Endothelial cell (in vitro differentiated cells): ENCODE data around the gene EXT2. TPM values are rescaled to one million over a fixed set of nuclear protein-coding genes. Genes with fewer than 3 reads are reported as not detected.

Experiments
- DNase-seq: peaks from one replicate; pipeline ENCODE4 v3.0.0; 2021; ENCODE audit warnings: low spot score
- H3K27ac Mint-ChIP-seq: one replicate; pipeline ENCODE4 v1.8.0; 2021; ENCODE audit warnings: mixed read lengths, inconsistent platforms; ENCODE audit not compliant: unreplicated experiment
- H3K27me3 Mint-ChIP-seq: one replicate; pipeline ENCODE4 v1.8.0; 2021; ENCODE audit warnings: mild to moderate bottlenecking, moderate library complexity, mixed read lengths, inconsistent platforms; ENCODE audit not compliant: unreplicated experiment
- H3K36me3 Mint-ChIP-seq: one replicate; pipeline ENCODE4 v1.8.0; 2021; ENCODE audit warnings: mild to moderate bottlenecking, low read depth, mixed read lengths, inconsistent platforms; ENCODE audit not compliant: unreplicated experiment
- H3K4me1 Mint-ChIP-seq: one replicate; pipeline ENCODE4 v1.8.0; 2021; ENCODE audit warnings: mild to moderate bottlenecking, mixed read lengths, inconsistent platforms; ENCODE audit not compliant: unreplicated experiment
- H3K4me3 Mint-ChIP-seq: one replicate; pipeline ENCODE4 v1.8.0; 2021; ENCODE audit warnings: mild to moderate bottlenecking, mixed read lengths, inconsistent platforms; ENCODE audit not compliant: unreplicated experiment
- H3K9me3 Mint-ChIP-seq: one replicate; pipeline ENCODE4 v1.8.0; 2021; ENCODE audit warnings: mixed read lengths, inconsistent platforms; ENCODE audit not compliant: unreplicated experiment
- total RNA-seq: library from RNA; stranded (reverse); fragmentation: NEBNext Ultra II Directional; extraction: Animal tissue kit (Norgen Biotek cat#: 25700); gene quantifications from one replicate; pipeline ENCODE4 v1.2.1, GENCODE V29; 2021; ENCODE audit not compliant: unreplicated experiment
- TF ChIP-seq, protein P1 (sequence below): fragments of 200-600 bp; sonication (generic); IDR thresholded peaks from one replicate; pipeline ENCODE4 v1.5.0; 2021; ENCODE audit warnings: antibody characterized with exemption; ENCODE audit not compliant: unreplicated experiment

The EXT2 gene
- total RNA-seq, 1 donor from 2014 or later, result 96.8 TPM

DNA sequence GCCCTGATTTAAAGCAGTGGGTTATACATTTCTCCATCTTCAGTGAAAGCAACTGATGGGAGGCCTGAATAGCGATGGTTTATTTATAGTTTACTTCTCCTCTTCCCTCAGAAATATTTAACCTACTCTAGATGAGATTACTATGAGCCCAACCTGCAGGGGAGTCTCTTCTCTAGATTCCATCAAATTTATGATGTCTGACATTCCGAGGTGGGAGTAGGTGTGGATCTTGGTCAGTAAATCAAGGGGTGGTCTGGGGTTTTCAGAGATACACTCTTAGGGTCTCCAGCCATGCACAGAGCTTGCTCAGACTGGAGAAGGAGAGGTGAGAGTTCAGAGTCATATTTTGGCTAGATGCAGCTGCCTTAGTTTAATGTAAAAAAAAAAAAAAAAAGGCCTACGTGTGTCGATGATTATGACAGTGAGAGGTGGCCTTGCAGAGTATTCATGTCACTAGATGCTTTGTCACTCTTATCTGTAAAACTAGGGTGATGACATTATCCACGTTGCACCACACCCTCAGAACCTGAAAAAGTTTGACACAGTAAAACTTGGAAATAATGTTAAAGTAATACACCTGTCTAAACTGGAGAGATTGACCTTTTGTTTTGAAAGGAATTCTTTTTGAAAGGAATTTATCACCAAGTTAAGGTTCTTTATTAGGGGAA, 81.2 kb downstream of the EXT2 start:
- Mint-ChIP-seq H3K27ac (no peak overlapping the region), H3K4me3 (no peak overlapping the region), H3K4me1 (peaks cover 7% of the 10 kb centered on the region), H3K9me3 (no peaks in the 10 kb centered on the region), H3K27me3 (peaks cover 2% of the 10 kb centered on the region), H3K36me3 (peaks cover 4% of the 10 kb centered on the region)
- DNase-seq, result no peak
- TF ChIP-seq, protein P1, sequence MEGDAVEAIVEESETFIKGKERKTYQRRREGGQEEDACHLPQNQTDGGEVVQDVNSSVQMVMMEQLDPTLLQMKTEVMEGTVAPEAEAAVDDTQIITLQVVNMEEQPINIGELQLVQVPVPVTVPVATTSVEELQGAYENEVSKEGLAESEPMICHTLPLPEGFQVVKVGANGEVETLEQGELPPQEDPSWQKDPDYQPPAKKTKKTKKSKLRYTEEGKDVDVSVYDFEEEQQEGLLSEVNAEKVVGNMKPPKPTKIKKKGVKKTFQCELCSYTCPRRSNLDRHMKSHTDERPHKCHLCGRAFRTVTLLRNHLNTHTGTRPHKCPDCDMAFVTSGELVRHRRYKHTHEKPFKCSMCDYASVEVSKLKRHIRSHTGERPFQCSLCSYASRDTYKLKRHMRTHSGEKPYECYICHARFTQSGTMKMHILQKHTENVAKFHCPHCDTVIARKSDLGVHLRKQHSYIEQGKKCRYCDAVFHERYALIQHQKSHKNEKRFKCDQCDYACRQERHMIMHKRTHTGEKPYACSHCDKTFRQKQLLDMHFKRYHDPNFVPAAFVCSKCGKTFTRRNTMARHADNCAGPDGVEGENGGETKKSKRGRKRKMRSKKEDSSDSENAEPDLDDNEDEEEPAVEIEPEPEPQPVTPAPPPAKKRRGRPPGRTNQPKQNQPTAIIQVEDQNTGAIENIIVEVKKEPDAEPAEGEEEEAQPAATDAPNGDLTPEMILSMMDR, result no peak

DNA sequence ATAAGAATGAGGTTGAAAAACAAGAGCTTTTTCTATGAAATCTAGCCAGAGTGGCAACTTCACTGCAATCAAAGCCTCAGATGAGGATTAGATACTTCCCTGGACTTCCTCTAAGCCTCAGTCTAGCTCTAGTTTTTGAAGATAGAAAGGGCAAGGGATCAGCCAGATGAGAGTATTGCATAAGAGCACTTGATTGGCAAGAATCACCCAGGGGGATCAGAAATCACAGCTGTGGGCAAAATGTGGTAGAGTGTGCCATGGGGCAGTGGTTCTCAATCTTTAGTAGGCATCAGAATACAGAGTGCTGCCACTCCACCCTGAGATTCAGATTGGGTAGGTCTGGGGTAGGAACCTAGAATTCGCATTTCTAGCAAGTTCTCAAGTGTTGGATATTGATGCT, 82.4 kb downstream of the EXT2 start:
- H3K4me3 Mint-ChIP-seq, result no peak overlapping the region
- no peak for DNase-seq
- TF ChIP-seq, protein P1, result no peak
- H3K4me1 Mint-ChIP-seq, result peaks cover 7% of the 10 kb centered on the region
- H3K27ac Mint-ChIP-seq, result no peak overlapping the region
- peaks cover 2% of the 10 kb centered on the region for H3K27me3 Mint-ChIP-seq
- H3K9me3 Mint-ChIP-seq, result no peaks in the 10 kb centered on the region
- H3K36me3 Mint-ChIP-seq, result peaks cover 4% of the 10 kb centered on the region

DNA sequence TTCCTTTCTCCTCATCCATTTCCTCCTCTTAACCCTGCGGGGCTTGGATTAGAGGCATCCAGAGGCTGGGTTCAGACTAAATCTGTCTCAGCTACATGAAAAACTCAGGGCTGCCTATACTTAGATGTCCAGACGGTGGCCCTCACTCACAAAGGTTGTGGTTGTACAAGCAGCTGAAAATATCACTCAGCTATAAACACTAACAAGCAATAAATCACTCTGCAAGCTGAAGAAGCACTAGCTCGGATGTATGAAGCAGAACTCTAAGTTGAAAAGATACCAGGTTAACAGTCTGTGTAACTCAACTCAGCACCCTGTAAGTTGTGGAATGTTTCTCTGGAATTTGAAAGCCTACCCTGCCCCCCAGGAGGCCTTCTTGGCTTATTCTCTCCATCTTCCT, 82.9 kb downstream of the EXT2 start:
- DNase-seq, result no peak
- no peak overlapping the region for H3K4me3 Mint-ChIP-seq
- H3K36me3 Mint-ChIP-seq, result no peaks in the 10 kb centered on the region
- TF ChIP-seq, protein P1, result no peak
- peaks cover 2% of the 10 kb centered on the region for H3K27me3 Mint-ChIP-seq
- H3K27ac Mint-ChIP-seq, result no peak overlapping the region
- H3K4me1 Mint-ChIP-seq, result peaks cover 7% of the 10 kb centered on the region
- no peaks in the 10 kb centered on the region for H3K9me3 Mint-ChIP-seq

DNA sequence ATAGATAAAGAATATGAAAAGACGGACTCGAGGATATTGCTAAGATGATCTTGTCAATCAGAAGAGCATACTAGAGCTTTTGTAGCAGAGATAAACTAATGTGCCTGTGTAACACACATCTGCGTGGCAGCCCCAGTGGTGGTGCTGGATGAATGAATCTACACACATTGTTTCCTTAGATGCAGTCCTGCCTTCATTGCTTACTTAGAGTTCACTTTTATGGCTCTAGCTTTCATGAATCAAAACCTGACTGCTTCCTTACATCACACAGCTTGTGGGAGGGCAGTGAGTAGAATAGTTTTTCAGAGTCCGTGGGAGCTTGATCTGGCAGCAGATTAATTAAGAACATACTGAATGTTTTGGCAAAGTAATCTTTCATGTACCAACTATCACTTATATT, 83.7 kb downstream of the EXT2 start:
- Mint-ChIP-seq H3K4me1 (peaks cover 7% of the 10 kb centered on the region), H3K9me3 (no peaks in the 10 kb centered on the region), H3K27me3 (peaks cover 2% of the 10 kb centered on the region), H3K4me3 (no peak overlapping the region), H3K27ac (no peak overlapping the region), H3K36me3 (no peaks in the 10 kb centered on the region)
- no peak for DNase-seq
- TF ChIP-seq, protein P1, result no peak

DNA sequence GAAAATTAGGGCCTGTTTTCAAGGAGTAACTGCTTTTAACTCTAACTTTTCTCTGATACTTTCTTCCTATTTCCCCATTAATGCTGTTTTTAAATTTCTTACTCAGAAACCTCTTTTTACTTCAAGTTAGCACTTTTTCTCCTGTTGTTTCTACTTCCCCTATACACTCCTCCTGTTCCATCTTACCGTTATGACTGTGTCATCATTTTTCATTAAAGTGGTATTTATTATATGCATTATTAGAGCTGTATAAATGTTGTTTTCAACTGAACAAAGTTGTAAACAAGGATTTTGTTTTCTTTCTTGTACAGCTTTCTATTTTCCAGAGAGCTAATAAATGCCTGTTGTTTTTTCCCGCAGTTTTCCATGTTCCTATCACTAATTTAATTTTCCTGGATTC, 84.6 kb downstream of the EXT2 start:
- Mint-ChIP-seq H3K9me3 (no peaks in the 10 kb centered on the region), H3K4me3 (no peak overlapping the region), H3K27me3 (peaks cover 2% of the 10 kb centered on the region), H3K4me1 (peaks cover 7% of the 10 kb centered on the region), H3K27ac (no peak overlapping the region), H3K36me3 (no peaks in the 10 kb centered on the region)
- TF ChIP-seq, protein P1, result no peak
- DNase-seq, result no peak
